HepG2 (cell line): ENCODE results near the gene BMAL1.

ENCODE experiments used
- FOSL1 ChIP-seq: sonication (generic); formaldehyde crosslinking; IDR thresholded peaks from 2 replicates; pipeline ENCODE4 v1.9.0; 2021; ENCODE audit warnings: missing genetic modification reagents, borderline replicate concordance
- MXI1 ChIP-seq: IDR thresholded peaks from 3 replicates; pipeline ENCODE4 v1.6.1; 2012; ENCODE audit warnings: low read depth, low read length, inconsistent platforms, borderline replicate concordance
- NFIC ChIP-seq: IDR thresholded peaks from 2 replicates; pipeline ENCODE4 v1.6.1; 2012; ENCODE audit warnings: mild to moderate bottlenecking, low read length, inconsistent platforms
- SNRNP70 ChIP-seq: fragments of 200-400 bp; formaldehyde crosslinking; IDR thresholded peaks from 2 replicates; pipeline ENCODE4 v1.6.1; 2017; ENCODE audit warnings: mild to moderate bottlenecking, low read depth, low read length, moderate library complexity
- TBP ChIP-seq: sonication (generic); formaldehyde crosslinking; IDR thresholded peaks from 2 replicates; pipeline ENCODE4 v1.5.0; 2020; ENCODE audit warnings: missing genetic modification reagents
- TSC22D2 ChIP-seq: sonication (generic); formaldehyde crosslinking; IDR thresholded peaks from 2 replicates; pipeline ENCODE4 v1.5.1; 2020; ENCODE audit warnings: missing genetic modification reagents, mild to moderate bottlenecking, borderline replicate concordance
- ZNF670 ChIP-seq: sonication (generic); formaldehyde crosslinking; IDR thresholded peaks from 2 replicates; pipeline ENCODE4 v1.8.0; 2022; ENCODE audit warnings: mild to moderate bottlenecking, missing genetic modification reagents, borderline replicate concordance
- TF ChIP-seq, protein P1 (sequence below): sonication (generic); formaldehyde crosslinking; IDR thresholded peaks from 2 replicates; pipeline ENCODE4 v1.5.1; 2020; ENCODE audit warnings: missing genetic modification reagents, mild to moderate bottlenecking, borderline replicate concordance
- TF ChIP-seq, protein P2 (sequence below): sonication (generic); formaldehyde crosslinking; IDR thresholded peaks from 2 replicates; pipeline ENCODE4 v1.4.0; 2020; ENCODE audit warnings: missing genetic modification reagents
- TF ChIP-seq, protein P3 (sequence below): sonication (generic); formaldehyde crosslinking; IDR thresholded peaks from 2 replicates; pipeline ENCODE4 v1.5.0; 2020; ENCODE audit warnings: mild to moderate bottlenecking, missing genetic modification reagents, moderate library complexity
- TF ChIP-seq, protein P4 (sequence below), 2 experiments: IDR thresholded peaks; 2 replicates each; pipeline ENCODE4 v1.6.1; 2011 to 2012; ENCODE audit warnings: low read length in 2 of 2, borderline replicate concordance in 1 of 2, low read depth in 1 of 2, mild to moderate bottlenecking in 1 of 2, moderate library complexity in 1 of 2

DNA sequence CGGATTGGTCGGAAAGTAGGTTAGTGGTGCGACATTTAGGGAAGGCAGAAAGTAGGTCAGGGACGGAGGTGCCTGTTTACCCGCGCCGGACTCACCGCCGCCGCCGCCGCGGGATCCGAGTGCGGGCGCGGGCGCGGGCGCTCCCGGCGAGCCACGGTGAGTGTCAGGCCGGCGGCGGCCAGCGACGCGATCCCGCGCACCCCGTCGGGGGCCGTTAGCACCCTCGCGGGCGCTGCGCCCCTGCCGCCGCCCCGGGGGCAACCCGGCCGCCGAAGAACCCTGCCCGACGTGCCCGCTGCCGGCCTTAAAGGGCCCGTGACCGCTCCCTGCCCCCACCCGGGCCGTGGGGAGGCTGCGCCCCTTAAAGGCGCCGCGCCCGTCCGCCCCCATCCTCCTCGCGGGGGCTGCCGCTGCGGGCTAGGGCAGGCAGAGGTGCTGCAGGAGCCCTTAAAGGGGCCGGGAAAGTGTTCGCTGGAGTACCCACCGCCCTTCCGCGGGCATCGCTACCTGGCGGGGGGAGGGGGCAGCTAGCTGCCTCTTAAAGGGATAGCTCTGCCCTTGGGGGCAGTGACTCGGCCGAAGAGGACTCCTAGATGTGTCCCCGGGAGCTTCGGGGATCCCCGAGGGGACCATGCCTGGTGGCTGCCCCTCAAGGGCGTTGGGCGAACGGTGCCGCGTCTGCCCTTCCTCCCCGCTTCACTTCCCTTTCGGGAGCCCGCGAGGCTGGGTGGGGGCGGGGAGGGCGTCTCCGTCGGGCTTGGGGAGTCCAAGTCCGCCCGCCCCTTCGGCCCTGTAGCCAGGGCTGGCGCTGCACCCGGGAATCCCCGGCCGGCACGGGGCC lies at the start of gene BMAL1:
- TF ChIP-seq FOSL1 (CRISPR knock-in tag) (no peak), ZNF670 (no peak), TBP (CRISPR knock-in tag) (no peak), NFIC (no peak), MXI1 (no peak; the same call in 2 of the 3 replicates), SNRNP70 (no peak), TSC22D2 (CRISPR knock-in tag) (no peak)
- TF ChIP-seq, protein P1, sequence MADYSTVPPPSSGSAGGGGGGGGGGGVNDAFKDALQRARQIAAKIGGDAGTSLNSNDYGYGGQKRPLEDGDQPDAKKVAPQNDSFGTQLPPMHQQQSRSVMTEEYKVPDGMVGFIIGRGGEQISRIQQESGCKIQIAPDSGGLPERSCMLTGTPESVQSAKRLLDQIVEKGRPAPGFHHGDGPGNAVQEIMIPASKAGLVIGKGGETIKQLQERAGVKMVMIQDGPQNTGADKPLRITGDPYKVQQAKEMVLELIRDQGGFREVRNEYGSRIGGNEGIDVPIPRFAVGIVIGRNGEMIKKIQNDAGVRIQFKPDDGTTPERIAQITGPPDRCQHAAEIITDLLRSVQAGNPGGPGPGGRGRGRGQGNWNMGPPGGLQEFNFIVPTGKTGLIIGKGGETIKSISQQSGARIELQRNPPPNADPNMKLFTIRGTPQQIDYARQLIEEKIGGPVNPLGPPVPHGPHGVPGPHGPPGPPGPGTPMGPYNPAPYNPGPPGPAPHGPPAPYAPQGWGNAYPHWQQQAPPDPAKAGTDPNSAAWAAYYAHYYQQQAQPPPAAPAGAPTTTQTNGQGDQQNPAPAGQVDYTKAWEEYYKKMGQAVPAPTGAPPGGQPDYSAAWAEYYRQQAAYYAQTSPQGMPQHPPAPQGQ = no peak
- TF ChIP-seq, protein P2, sequence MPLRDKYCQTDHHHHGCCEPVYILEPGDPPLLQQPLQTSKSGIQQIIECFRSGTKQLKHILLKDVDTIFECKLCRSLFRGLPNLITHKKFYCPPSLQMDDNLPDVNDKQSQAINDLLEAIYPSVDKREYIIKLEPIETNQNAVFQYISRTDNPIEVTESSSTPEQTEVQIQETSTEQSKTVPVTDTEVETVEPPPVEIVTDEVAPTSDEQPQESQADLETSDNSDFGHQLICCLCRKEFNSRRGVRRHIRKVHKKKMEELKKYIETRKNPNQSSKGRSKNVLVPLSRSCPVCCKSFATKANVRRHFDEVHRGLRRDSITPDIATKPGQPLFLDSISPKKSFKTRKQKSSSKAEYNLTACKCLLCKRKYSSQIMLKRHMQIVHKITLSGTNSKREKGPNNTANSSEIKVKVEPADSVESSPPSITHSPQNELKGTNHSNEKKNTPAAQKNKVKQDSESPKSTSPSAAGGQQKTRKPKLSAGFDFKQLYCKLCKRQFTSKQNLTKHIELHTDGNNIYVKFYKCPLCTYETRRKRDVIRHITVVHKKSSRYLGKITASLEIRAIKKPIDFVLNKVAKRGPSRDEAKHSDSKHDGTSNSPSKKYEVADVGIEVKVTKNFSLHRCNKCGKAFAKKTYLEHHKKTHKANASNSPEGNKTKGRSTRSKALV = no peak
- TF ChIP-seq, protein P3, sequence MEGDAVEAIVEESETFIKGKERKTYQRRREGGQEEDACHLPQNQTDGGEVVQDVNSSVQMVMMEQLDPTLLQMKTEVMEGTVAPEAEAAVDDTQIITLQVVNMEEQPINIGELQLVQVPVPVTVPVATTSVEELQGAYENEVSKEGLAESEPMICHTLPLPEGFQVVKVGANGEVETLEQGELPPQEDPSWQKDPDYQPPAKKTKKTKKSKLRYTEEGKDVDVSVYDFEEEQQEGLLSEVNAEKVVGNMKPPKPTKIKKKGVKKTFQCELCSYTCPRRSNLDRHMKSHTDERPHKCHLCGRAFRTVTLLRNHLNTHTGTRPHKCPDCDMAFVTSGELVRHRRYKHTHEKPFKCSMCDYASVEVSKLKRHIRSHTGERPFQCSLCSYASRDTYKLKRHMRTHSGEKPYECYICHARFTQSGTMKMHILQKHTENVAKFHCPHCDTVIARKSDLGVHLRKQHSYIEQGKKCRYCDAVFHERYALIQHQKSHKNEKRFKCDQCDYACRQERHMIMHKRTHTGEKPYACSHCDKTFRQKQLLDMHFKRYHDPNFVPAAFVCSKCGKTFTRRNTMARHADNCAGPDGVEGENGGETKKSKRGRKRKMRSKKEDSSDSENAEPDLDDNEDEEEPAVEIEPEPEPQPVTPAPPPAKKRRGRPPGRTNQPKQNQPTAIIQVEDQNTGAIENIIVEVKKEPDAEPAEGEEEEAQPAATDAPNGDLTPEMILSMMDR = no peak
- TF ChIP-seq, protein P4, sequence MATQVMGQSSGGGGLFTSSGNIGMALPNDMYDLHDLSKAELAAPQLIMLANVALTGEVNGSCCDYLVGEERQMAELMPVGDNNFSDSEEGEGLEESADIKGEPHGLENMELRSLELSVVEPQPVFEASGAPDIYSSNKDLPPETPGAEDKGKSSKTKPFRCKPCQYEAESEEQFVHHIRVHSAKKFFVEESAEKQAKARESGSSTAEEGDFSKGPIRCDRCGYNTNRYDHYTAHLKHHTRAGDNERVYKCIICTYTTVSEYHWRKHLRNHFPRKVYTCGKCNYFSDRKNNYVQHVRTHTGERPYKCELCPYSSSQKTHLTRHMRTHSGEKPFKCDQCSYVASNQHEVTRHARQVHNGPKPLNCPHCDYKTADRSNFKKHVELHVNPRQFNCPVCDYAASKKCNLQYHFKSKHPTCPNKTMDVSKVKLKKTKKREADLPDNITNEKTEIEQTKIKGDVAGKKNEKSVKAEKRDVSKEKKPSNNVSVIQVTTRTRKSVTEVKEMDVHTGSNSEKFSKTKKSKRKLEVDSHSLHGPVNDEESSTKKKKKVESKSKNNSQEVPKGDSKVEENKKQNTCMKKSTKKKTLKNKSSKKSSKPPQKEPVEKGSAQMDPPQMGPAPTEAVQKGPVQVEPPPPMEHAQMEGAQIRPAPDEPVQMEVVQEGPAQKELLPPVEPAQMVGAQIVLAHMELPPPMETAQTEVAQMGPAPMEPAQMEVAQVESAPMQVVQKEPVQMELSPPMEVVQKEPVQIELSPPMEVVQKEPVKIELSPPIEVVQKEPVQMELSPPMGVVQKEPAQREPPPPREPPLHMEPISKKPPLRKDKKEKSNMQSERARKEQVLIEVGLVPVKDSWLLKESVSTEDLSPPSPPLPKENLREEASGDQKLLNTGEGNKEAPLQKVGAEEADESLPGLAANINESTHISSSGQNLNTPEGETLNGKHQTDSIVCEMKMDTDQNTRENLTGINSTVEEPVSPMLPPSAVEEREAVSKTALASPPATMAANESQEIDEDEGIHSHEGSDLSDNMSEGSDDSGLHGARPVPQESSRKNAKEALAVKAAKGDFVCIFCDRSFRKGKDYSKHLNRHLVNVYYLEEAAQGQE (IDR thresholded peaks at IDR 0.05; ENCODE audit: borderline replicate concordance in 1 of 2, low read depth in 1 of 2, low read length in 2 of 2) = no peak
